Vagina (tissue), 2 donors: ENCODE measurements around the gene CBX4. TPM values are rescaled to one million over a fixed set of nuclear protein-coding genes. Genes with fewer than 3 reads are reported as not detected.

Experiments
- DNase-seq, 2 donors: peaks; one replicate each; pipeline ENCODE4 v3.0.0-alpha.2; 2017; ENCODE audit errors: extremely low spot score in 2 of 2
- H3K27ac ChIP-seq: fragments of 200-600 bp; sonication (generic); one replicate; pipeline ENCODE4 v1.5.1; 2019
- H3K27me3 ChIP-seq: fragments of 200-600 bp; sonication (generic); one replicate; pipeline ENCODE4 v1.5.1; 2019
- H3K36me3 ChIP-seq, 2 donors: fragments of 200-600 bp; sonication (generic); one replicate each; pipeline ENCODE4 v1.5.1; 2017 to 2019
- H3K4me1 ChIP-seq: fragments of 200-600 bp; sonication (generic); one replicate; pipeline ENCODE4 v1.5.1; 2019
- H3K4me3 ChIP-seq, 2 donors: fragments of 200-600 bp; sonication (generic); 1 replicate in 1 of 2; 2 replicates in 1 of 2; pipeline ENCODE4 v1.5.1; 2016 to 2019
- H3K9me3 ChIP-seq: fragments of 200-600 bp; sonication (generic); one replicate; pipeline ENCODE4 v1.5.1; 2019
- POLR2A ChIP-seq, 2 donors: fragments of 450-650 bp; IDR thresholded peaks; one replicate each; pipeline ENCODE4 v1.6.1; 2017; ENCODE audit warnings: antibody characterized with exemption in 2 of 2, mild to moderate bottlenecking in 2 of 2, moderate library complexity in 2 of 2
- POLR2AphosphoS5 ChIP-seq, 2 donors: sonication (generic); formaldehyde crosslinking; IDR thresholded peaks; one replicate each; pipeline ENCODE4 v1.9.0; 2017; ENCODE audit warnings: antibody characterized with exemption in 2 of 2, mild to moderate bottlenecking in 2 of 2, low read depth in 1 of 2; ENCODE audit not compliant: insufficient read depth in 1 of 2
- intact Hi-C: fragments of 100-400 bp; cut with DNase I; formaldehyde crosslinking; loops from one replicate; pipeline ENCODE4 v1.15.1; 2023
- total RNA-seq: library from RNA; depleted of rRNA; stranded (reverse); fragments of >200 nt; gene quantifications from one replicate; pipeline ENCODE4 v1.2.3, GENCODE V29; 2016
- TF ChIP-seq, protein P1 (sequence below), 3 experiments: fragments of 450-650 bp in 2 of 3; fragments of 200-600 bp in 1 of 3; sonication (generic) in 1 of 3; IDR thresholded peaks; one replicate each; pipeline ENCODE4 v1.5.1; 2017 to 2019; ENCODE audit warnings: antibody characterized with exemption in 3 of 3, mild to moderate bottlenecking in 2 of 3, moderate library complexity in 2 of 3

CBX4 gene
- total RNA-seq, 1 donor from 2014 or later, result 13.0 TPM

DNA sequence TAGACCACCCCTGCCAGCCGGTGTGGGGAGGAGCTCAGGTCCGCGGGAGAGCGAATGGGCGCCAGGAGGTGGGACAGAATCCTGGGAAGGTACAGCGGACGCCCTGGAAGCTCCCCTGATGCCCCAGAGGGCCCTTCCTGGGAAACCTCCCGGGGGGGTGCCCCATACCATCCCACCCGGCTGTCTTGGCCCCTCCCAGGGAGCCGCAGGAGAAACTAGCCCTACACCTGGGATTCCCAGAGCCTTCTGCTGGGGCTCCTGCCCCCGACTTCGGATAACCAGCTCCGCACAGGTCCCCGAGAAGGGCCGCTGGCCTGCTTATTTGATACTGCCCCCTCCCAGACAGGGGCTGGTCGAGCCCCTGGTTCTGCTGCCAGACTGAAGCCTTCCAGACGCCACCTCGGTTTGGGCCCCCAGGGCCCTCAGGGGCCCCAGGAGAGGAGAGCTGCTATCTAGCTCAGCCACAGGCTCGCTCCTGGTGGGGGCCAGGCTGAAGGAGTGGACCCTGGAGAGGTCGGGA is 3.0 kb upstream of the CBX4 start:
- Histone ChIP-seq H3K4me3 (no peak overlapping the region), H3K27me3 (peaks cover 12% of the 10 kb centered on the region), H3K36me3 (no peaks in the 10 kb centered on the region), H3K27ac (no peak overlapping the region), H3K9me3 (no peaks in the 10 kb centered on the region), H3K4me1 (peaks cover 73% of the 10 kb centered on the region)
- no peak for TF ChIP-seq POLR2AphosphoS5 (IDR thresholded peaks at IDR 0.05; ENCODE audit: insufficient read depth in 1 of 2, low read depth in 1 of 2)
- TF ChIP-seq, protein P1, sequence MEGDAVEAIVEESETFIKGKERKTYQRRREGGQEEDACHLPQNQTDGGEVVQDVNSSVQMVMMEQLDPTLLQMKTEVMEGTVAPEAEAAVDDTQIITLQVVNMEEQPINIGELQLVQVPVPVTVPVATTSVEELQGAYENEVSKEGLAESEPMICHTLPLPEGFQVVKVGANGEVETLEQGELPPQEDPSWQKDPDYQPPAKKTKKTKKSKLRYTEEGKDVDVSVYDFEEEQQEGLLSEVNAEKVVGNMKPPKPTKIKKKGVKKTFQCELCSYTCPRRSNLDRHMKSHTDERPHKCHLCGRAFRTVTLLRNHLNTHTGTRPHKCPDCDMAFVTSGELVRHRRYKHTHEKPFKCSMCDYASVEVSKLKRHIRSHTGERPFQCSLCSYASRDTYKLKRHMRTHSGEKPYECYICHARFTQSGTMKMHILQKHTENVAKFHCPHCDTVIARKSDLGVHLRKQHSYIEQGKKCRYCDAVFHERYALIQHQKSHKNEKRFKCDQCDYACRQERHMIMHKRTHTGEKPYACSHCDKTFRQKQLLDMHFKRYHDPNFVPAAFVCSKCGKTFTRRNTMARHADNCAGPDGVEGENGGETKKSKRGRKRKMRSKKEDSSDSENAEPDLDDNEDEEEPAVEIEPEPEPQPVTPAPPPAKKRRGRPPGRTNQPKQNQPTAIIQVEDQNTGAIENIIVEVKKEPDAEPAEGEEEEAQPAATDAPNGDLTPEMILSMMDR (IDR thresholded peaks at IDR 0.05), result no peak
- TF ChIP-seq POLR2A (IDR thresholded peaks at IDR 0.05), result no peak
- no peak for DNase-seq
- intact Hi-C loops, result loop anchor here (2.0 to 10.0 kb wide), 2 partner anchors 41 to 153 kb away; no protein-coding TSS in a partner anchor

DNA sequence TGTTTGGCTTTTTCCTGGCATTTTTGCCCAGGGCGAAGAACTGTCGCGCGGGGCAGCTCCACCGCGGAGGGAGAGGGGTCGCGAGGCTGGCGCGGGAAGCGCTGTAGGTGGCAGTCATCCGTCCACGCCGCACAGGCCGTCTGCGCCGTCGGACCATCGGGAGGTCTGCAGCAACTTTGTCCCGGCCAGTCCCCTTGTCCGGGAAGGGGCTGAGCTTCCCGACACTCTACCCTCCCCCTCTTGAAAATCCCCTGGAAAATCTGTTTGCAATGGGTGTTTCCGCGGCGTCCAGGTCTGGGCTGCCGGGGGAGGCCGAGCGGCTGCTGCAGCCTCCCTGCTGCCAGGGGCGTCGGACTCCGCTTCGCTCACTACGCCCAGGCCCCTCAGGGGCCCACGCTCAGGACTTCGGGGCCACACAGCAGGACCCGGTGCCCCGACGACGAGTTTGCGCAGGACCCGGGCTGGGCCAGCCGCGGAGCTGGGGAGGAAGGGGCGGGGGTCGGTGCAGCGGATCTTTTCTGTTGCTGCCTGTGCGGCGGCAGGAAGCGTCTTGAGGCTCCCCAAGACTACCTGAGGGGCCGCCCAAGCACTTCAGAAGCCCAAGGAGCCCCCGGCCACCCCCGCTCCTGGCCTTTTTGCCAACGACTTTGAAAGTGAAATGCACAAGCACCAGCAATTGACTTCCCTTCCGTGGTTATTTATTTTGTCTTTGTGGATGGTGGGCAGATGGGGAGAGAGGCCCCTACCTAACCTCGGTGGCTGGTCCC is 2.3 kb upstream of the CBX4 start:
- TF ChIP-seq, protein P1 (IDR thresholded peaks at IDR 0.05), result no peak
- TF ChIP-seq POLR2AphosphoS5 (IDR thresholded peaks at IDR 0.05; ENCODE audit: insufficient read depth in 1 of 2, low read depth in 1 of 2), result no peak
- TF ChIP-seq POLR2A (IDR thresholded peaks at IDR 0.05), result no peak
- DNase-seq, result no peak
- Histone ChIP-seq H3K27me3 (peaks cover 12% of the 10 kb centered on the region), H3K27ac (no peak overlapping the region), H3K4me1 (peaks cover 80% of the 10 kb centered on the region), H3K4me3 (no peak overlapping the region), H3K36me3 (no peaks in the 10 kb centered on the region), H3K9me3 (no peaks in the 10 kb centered on the region)
- intact Hi-C loops, result loop anchor here (2.0 to 10.0 kb wide), 2 partner anchors 41 to 153 kb away; no protein-coding TSS in a partner anchor

DNA sequence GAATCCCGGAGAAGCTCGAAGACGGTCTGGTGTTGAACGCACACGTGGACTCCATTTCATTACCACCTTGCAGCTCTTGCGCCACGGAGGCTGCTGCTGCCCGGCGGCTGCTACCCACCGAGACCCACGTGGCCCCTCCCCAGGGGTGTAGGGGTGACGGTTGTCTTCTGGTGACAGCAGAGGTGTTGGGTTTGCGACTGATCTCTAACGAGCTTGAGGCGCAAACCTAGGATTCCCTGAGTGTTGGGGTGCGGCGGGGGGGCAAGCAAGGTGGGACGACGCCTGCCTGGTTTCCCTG is 1.7 kb upstream of the CBX4 start:
- no peak overlapping the region for H3K27ac ChIP-seq
- H3K27me3 ChIP-seq, result peaks cover 12% of the 10 kb centered on the region
- intact Hi-C loops, result loop anchor here (10.0 kb wide), 1 partner anchor 154 kb away; no protein-coding TSS in a partner anchor
- peaks cover 86% of the 10 kb centered on the region for H3K4me1 ChIP-seq
- H3K9me3 ChIP-seq, result no peaks in the 10 kb centered on the region
- H3K36me3 ChIP-seq, result no peaks in the 10 kb centered on the region
- no peak for DNase-seq
- no peak for TF ChIP-seq POLR2A (IDR thresholded peaks at IDR 0.05)
- TF ChIP-seq, protein P1 (IDR thresholded peaks at IDR 0.05), result no peak
- H3K4me3 ChIP-seq, result peak overlapping the region; percentile 43 to 56

DNA sequence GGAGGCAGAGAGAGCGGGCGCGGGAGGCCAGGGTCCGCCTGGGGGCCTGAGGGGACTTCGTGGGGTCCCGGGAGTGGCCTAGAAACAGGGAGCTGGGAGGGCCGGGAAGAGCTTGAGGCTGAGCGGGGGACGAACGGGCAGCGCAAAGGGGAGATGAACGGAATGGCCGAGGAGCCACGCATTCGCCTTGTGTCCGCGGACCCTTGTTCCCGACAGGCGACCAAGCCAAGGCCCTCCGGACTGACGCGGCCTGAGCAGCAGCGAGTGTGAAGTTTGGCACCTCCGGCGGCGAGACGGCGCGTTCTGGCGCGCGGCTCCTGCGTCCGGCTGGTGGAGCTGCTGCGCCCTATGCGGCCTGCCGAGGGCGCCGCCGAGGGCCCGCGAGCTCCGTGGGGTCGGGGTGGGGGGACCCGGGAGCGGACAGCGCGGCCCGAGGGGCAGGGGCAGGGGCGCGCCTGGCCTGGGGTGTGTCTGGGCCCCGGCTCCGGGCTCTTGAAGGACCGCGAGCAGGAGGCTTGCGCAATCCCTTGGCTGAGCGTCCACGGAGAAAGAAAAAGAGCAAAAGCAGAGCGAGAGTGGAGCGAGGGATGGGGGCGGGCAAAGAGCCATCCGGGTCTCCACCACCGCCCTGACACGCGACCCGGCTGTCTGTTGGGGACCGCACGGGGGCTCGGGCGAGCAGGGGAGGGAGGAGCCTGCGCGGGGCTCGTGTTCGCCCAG is 1.2 kb upstream of the CBX4 start:
- intact Hi-C loops, result loop anchor here (10.0 kb wide), 1 partner anchor 154 kb away; no protein-coding TSS in a partner anchor

More for the DNA sequence above, 1.2 kb upstream of the CBX4 start:
- Histone ChIP-seq H3K27ac (peak overlapping the region; percentile 67), H3K36me3 (no peaks in the 10 kb centered on the region), H3K4me3 (peak overlapping the region; percentile 43 to 56), H3K9me3 (no peaks in the 10 kb centered on the region), H3K4me1 (peaks cover 84% of the 10 kb centered on the region), H3K27me3 (peaks cover 12% of the 10 kb centered on the region)
- TF ChIP-seq POLR2AphosphoS5 (IDR thresholded peaks at IDR 0.05; ENCODE audit: insufficient read depth in 1 of 2, low read depth in 1 of 2) (peak in 1 of 2 donors; percentile 9), POLR2A (IDR thresholded peaks at IDR 0.05) (no peak)
- TF ChIP-seq, protein P1 (IDR thresholded peaks at IDR 0.05), result no peak
- DNase-seq, result no peak
